Measurements from ENCODE around the gene DUSP5.
A peak's percentile ranks its signal among the peaks of the same experiment; 100 is the strongest.

DNA sequence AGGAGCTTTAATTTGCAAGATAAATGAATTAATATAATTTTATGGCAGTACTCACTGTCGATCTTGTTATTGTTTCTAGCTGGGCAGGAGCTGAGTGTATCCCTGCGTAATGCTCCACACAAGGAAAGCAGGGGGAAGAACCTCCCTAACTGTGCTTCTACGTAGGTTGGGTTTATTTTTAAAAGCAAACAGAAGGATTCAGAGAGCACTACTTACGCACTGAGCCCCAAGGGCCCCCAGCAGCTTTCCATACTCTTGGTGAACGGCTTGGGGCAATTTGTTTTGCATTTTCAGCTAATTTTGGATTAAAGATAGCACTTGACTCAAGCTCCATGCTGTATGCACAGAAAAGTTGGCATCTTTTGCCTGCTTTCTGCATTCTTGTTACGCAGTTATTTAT is 9.6 kb downstream of the DUSP5 start:
- TF ChIP-seq EZH2 (IDR thresholded peaks at IDR 0.05; ENCODE audit: borderline replicate concordance, control insufficient read depth, low read depth, low read length) (no peak), NFYB (IDR thresholded peaks at IDR 0.05; ENCODE audit: insufficient read depth, low read depth, low read length) (no peak), IKZF2 (IDR thresholded peaks at IDR 0.05) (no peak), NR2C2 (IDR thresholded peaks at IDR 0.05; ENCODE audit: borderline replicate concordance, control insufficient read depth, insufficient read length, low read depth) (no peak), FOXM1 (IDR thresholded peaks at IDR 0.05; ENCODE audit: low read depth, low read length) (no peak), TAF1 (IDR thresholded peaks at IDR 0.05; ENCODE audit: borderline replicate concordance, low read depth, low read length) (no peak), FOS (IDR thresholded peaks at IDR 0.05; ENCODE audit: borderline replicate concordance, extremely low read depth, insufficient read length) (no peak), RAD21 (IDR thresholded peaks at IDR 0.05; ENCODE audit: insufficient read depth, low read depth, low read length) (no peak), POLR2A (IDR thresholded peaks at IDR 0.05; ENCODE audit: low read depth, low read length) (peak; percentile 35; the same call in 1 of the 2 replicates)
